Stimulated activated CD4-positive, alpha-beta T cell treated with anti-CD3 and anti-CD28 coated beads, Interleukin-12 subunit alpha, Interleukin-12 subunit beta, amount 100 ng/mL, for 4 hours (primary cell): ENCODE data around the gene ARHGEF3.
"Not testable (repeated sequence)": the region's sequence is repeated elsewhere in the genome, so short reads cannot be mapped to it uniquely, and the experiment has no call there.

Source experiments
- DNase-seq: peaks from one replicate; pipeline ENCODE4 v3.0.0-alpha.2; 2020

The ARHGEF3 gene

GRCh38 chr3:56769116-56769707, 32.5 kb downstream of the ARHGEF3 start:
- DNase-seq = no peak

GRCh38 chr3:56764904-56765547, 36.7 kb downstream of the ARHGEF3 start:
- no peak for DNase-seq

GRCh38 chr3:56764184-56764583, 37.6 kb downstream of the ARHGEF3 start:
- no peak for DNase-seq

- DNase-seq = no peak
Measured at GRCh38 chr3:56763233-56763632, 38.5 kb downstream of the ARHGEF3 start.

GRCh38 chr3:56762718-56763117, 39.0 kb downstream of the ARHGEF3 start:
- DNase-seq = no peak

GRCh38 chr3:56761887-56762651, 39.7 kb downstream of the ARHGEF3 start:
- DNase-seq = no peak

GRCh38 chr3:56761023-56761422, 40.7 kb downstream of the ARHGEF3 start:
- no peak for DNase-seq

- no peak for DNase-seq
Measured at GRCh38 chr3:56759532-56759931, 42.2 kb downstream of the ARHGEF3 start.

GRCh38 chr3:56758539-56758981, 43.2 kb downstream of the ARHGEF3 start:
- DNase-seq = no peak

GRCh38 chr3:56758042-56758441, 43.7 kb downstream of the ARHGEF3 start:
- DNase-seq = not testable (repeated sequence)

- DNase-seq = peak; percentile 5
Measured at GRCh38 chr3:56754741-56755417, 46.9 kb downstream of the ARHGEF3 start.

- no peak for DNase-seq
Measured at GRCh38 chr3:56753206-56753820, 48.4 kb downstream of the ARHGEF3 start.

- no peak for DNase-seq
Measured at GRCh38 chr3:56751056-56751707, 50.6 kb downstream of the ARHGEF3 start.

- no peak for DNase-seq
Measured at GRCh38 chr3:56748663-56749231, 53.0 kb downstream of the ARHGEF3 start.

- DNase-seq = no peak
Measured at GRCh38 chr3:56747150-56747549, 54.6 kb downstream of the ARHGEF3 start.

GRCh38 chr3:56744016-56744415, 57.7 kb downstream of the ARHGEF3 start:
- DNase-seq = no peak

- no peak for DNase-seq
Measured at GRCh38 chr3:56742887-56743286, 58.9 kb downstream of the ARHGEF3 start.

- DNase-seq = no peak
Measured at GRCh38 chr3:56739036-56739435, 62.7 kb downstream of the ARHGEF3 start.

- DNase-seq = no peak
Measured at GRCh38 chr3:56737006-56737405, 64.7 kb downstream of the ARHGEF3 start.

GRCh38 chr3:56732109-56732508, 69.6 kb downstream of the ARHGEF3 start:
- no peak for DNase-seq

GRCh38 chr3:56725175-56725574, 76.6 kb downstream of the ARHGEF3 start:
- peak; percentile 22 for DNase-seq

- DNase-seq = no peak
Measured at GRCh38 chr3:56724676-56725075, 77.1 kb downstream of the ARHGEF3 start.
